GM12878 (cell line): Measurements from ENCODE around the gene COTL1. TPM values are rescaled to one million over a fixed set of nuclear protein-coding genes. Genes with fewer than 3 reads are reported as not detected.

Experiments
- ATAC-seq: fragments of 200-7000 bp; cut with Tn5 transposase; 3 replicates; pipeline ENCODE4 v1.9.1; 2020; ENCODE audit warnings: mild to moderate bottlenecking, moderate library complexity
- BruUV-seq: library from RNA; stranded (reverse); fragments of 400-500 nt; replicated peaks from 2 replicates; lab custom pipeline; 2021; lab: Mats Ljungman, UMichigan
- CTCF ChIA-PET: fragments of 300-600 bp; sonication (Branson Sonifier 250); formaldehyde crosslinking; extraction: SDS; loops from one replicate; lab custom pipeline; 2021; ENCODE audit warnings: inconsistent platforms; lab: Yijun Ruan, JAX
- POLR2A ChIA-PET: fragments of 350-600 bp; formaldehyde crosslinking; extraction: SDS; loops from one replicate; lab custom pipeline; 2021; ENCODE audit warnings: inconsistent platforms; lab: Charles Lee
- RAD21 ChIA-PET: fragments of 300-600 bp; sonication (Branson Sonifier 250); formaldehyde crosslinking; loops from one replicate; lab custom pipeline; 2023; ENCODE audit warnings: antibody characterized with exemption; ENCODE audit not compliant: unreplicated experiment; lab: Charles Lee
- SMC1A ChIA-PET: fragments of 300-600 bp; sonication (Branson Sonifier 250); formaldehyde crosslinking; loops from one replicate; lab custom pipeline; 2023; ENCODE audit not compliant: unreplicated experiment, uncharacterized antibody; lab: Charles Lee
- DNase-seq: peaks from one replicate; pipeline ENCODE4 v3.0.0-alpha.2; 2011; ENCODE audit warnings: low read depth, low spot score
- FAIRE-seq: peaks from 3 replicates; lab custom pipeline; 2011; peaks lifted over from hg19 to GRCh38; lab: Jason Lieb, UNC
- H2AFZ ChIP-seq: 2 replicates; pipeline ENCODE4 v1.6.0; 2011; ENCODE audit warnings: low read depth, low read length, control low read depth; ENCODE audit not compliant: control insufficient read depth
- H3K27ac ChIP-seq: 2 replicates; pipeline ENCODE4 v1.5.1; 2011; ENCODE audit warnings: control low read depth; ENCODE audit not compliant: control insufficient read depth, insufficient read depth
- H3K27me3 ChIP-seq, 2 experiments: replicated peaks in 1 of 2; 2 replicates each; pipeline versions ENCODE4 v1.6.0 to v1.6.1; 2011; ENCODE audit warnings: low read length in 1 of 2; ENCODE audit not compliant: control insufficient read depth in 2 of 2, insufficient read depth in 2 of 2
- H3K36me3 ChIP-seq, 2 experiments: 2 replicates each; pipeline ENCODE4 v1.5.1; 2011; ENCODE audit warnings: low read length in 1 of 2; ENCODE audit not compliant: control insufficient read depth in 2 of 2, insufficient read depth in 2 of 2
- H3K4me1 ChIP-seq: 2 replicates; pipeline ENCODE4 v1.6.1; 2011; ENCODE audit warnings: mild to moderate bottlenecking, low read length, moderate library complexity, mixed read lengths; ENCODE audit not compliant: control insufficient read depth, insufficient read depth
- H3K4me2 ChIP-seq: 2 replicates; pipeline ENCODE4 v1.6.0; 2011; ENCODE audit warnings: control low read depth; ENCODE audit not compliant: control insufficient read depth, insufficient read depth
- H3K4me3 ChIP-seq: fragments of 200-600 bp; sonication (generic); 2 replicates; pipeline ENCODE4 v1.5.1; 2016
- H3K79me2 ChIP-seq: 2 replicates; pipeline ENCODE4 v1.6.0; 2011; ENCODE audit warnings: low read length; ENCODE audit not compliant: control insufficient read depth, insufficient read depth
- H3K9ac ChIP-seq: 2 replicates; pipeline ENCODE4 v1.8.0; 2011; ENCODE audit warnings: low read length, control low read depth, mixed read lengths; ENCODE audit not compliant: control insufficient read depth, insufficient read depth
- H3K9me3 ChIP-seq: replicated peaks from 3 replicates; pipeline ENCODE4 v1.5.1; 2011; ENCODE audit warnings: mild to moderate bottlenecking, low read length; ENCODE audit not compliant: control insufficient read depth, insufficient read depth
- H4K20me1 ChIP-seq: 2 replicates; pipeline ENCODE4 v1.6.0; 2011; ENCODE audit not compliant: control insufficient read depth, insufficient read depth
- IKZF1 ChIP-seq: fragments of 450-650 bp; conservative IDR thresholded peaks from 2 replicates; pipeline ENCODE4 v1.6.1; 2017; ENCODE audit warnings: antibody characterized with exemption, mild to moderate bottlenecking
- IKZF2 ChIP-seq, 2 experiments: fragments of 450-650 bp; IDR thresholded peaks; 2 replicates each; pipeline ENCODE4 v1.6.1; 2017; ENCODE audit warnings: mild to moderate bottlenecking in 2 of 2, moderate library complexity in 2 of 2
- NR2C2 ChIP-seq: IDR thresholded peaks from 2 replicates; pipeline ENCODE4 v1.6.1; 2011; ENCODE audit warnings: borderline replicate concordance, low read depth; ENCODE audit not compliant: control insufficient read depth, insufficient read length
- PKNOX1 ChIP-seq: fragments of 450-650 bp; IDR thresholded peaks from 2 replicates; pipeline ENCODE4 v1.6.1; 2016; ENCODE audit warnings: mild to moderate bottlenecking
- POLR2A ChIP-seq: IDR thresholded peaks from 2 replicates; pipeline ENCODE4 v1.6.1; 2011; ENCODE audit warnings: low read depth, mild to moderate bottlenecking, low read length
- SUPT20H ChIP-seq: IDR thresholded peaks from 2 replicates; pipeline ENCODE4 v1.6.1; 2011; ENCODE audit warnings: low read depth, mild to moderate bottlenecking, low read length, moderate library complexity, borderline replicate concordance; ENCODE audit not compliant: control insufficient read depth
- WGBS: methylation state at CpG from one replicate; pipeline ENCODE4 v1.1.6; 2016; ENCODE audit warnings: low lambda C conversion rate; ENCODE audit not compliant: insufficient replicate concordance, insufficient coverage; ENCODE audit errors: missing lambda C conversion rate; 5-methylcytosine and 5-hydroxymethylcytosine counted together
- in situ Hi-C: fragments of 300-500 bp; cut with MboI; formaldehyde crosslinking; loops from 9 replicates; pipeline ENCODE4 v1.14.3; 2018; ENCODE audit warnings: mixed read lengths
- intact Hi-C: fragments of 100-400 bp; cut with micrococcal nuclease; formaldehyde crosslinking; loops from one replicate; pipeline ENCODE4 v1.14.2; 2022; ENCODE audit not compliant: unreplicated experiment
- polyA plus RNA-seq, 11 experiments: library from polyadenylated mRNA; depleted of rRNA in 4 of 11; unstranded in 6 of 11; stranded (reverse) in 5 of 11; fragments of >200 nt; fragmentation: Nextera tagmentation in 4 of 11; fragmentation: Illumina TruSeq in 1 of 11; extraction: Ambion mirVana in 4 of 11; extraction: Trizol in 1 of 11; gene quantifications; 1 replicate in 1 of 11; 2 replicates in 10 of 11; pipeline versions ENCODE4 v1.2.1 to v1.2.3, GENCODE V29; 2011 to 2016; ENCODE audit warnings: inconsistent platforms in 2 of 11, missing spikeins in 2 of 11, low read depth in 1 of 11
- total RNA-seq, 4 experiments: library from RNA; depleted of rRNA in 3 of 4; stranded (reverse); fragments of >200 nt in 3 of 4; fragmentation: Illumina TruSeq in 1 of 4; extraction: Trizol in 1 of 4; gene quantifications; 2 replicates each; pipeline versions ENCODE4 v1.2.1 to v1.2.3, GENCODE V29; 2013 to 2021

Gene COTL1
- total and polyA plus RNA-seq, 10 of the 15 experiments (the other 5 are each of a cell fraction or from before 2014, with no cell fraction given), result 140 to 894 (median 330) TPM

- H3K4me1 ChIP-seq, result peaks cover 14% of the 10 kb centered on the region
- H3K9ac ChIP-seq, result no peak overlapping the region
Observed at GRCh38 chr16:84572096-84572495, 45.8 kb downstream of the COTL1 start.

GRCh38 chr16:84571506-84571905 is 46.4 kb downstream of the COTL1 start:
- Histone ChIP-seq H3K9ac (no peak overlapping the region), H3K4me2 (no peak overlapping the region), H4K20me1 (no peaks in the 10 kb centered on the region), H3K4me3 (no peak overlapping the region), H2AFZ (no peak overlapping the region), H3K27ac (no peak overlapping the region), H3K4me1 (peaks cover 8% of the 10 kb centered on the region), H3K27me3 (no peaks in the 10 kb centered on the region), H3K9me3 (peaks cover 10% of the 10 kb centered on the region; the same call in 2 of the 3 replicates), H3K36me3 (peaks cover 40 to 48% of the 10 kb centered on the region in 2 experiments), H3K79me2 (peaks cover 63% of the 10 kb centered on the region)
- BruUV-seq, result no TSS peak
- no peak for TF ChIP-seq SUPT20H
- no peak for TF ChIP-seq NR2C2
- peak; percentile 34; the same call in 1 of the 2 replicates for TF ChIP-seq POLR2A
- TF ChIP-seq IKZF1, result no peak
- TF ChIP-seq PKNOX1, result no peak
- DNase-seq (no peak), ATAC-seq (no peak), FAIRE-seq (no peak)
- SMC1A ChIA-PET, result no interaction called here
- in situ Hi-C loops, result no loop called here
- RAD21 ChIA-PET, result no interaction called here
- CTCF ChIA-PET, result no interaction called here
- POLR2A ChIA-PET, result no interaction called here
- WGBS, result over 99% methylated on average over 13 of the region's 13 CpGs
- intact Hi-C loops, result no loop called here

More at GRCh38 chr16:84572096-84572495, 45.8 kb downstream of the COTL1 start:
- BruUV-seq, result no TSS peak
- peaks cover 69% of the 10 kb centered on the region for H3K79me2 ChIP-seq
- TF ChIP-seq POLR2A, result peak; percentile 9; the same call in 1 of the 2 replicates
- TF ChIP-seq IKZF2 (IDR thresholded peaks at IDR 0.05), result no peak
- 54% methylated on average over 5 of the region's 5 CpGs for WGBS
- H3K27ac ChIP-seq, result no peak overlapping the region
- H3K9me3 ChIP-seq, result peaks cover 10% of the 10 kb centered on the region; the same call in 2 of the 3 replicates
- intact Hi-C loops (no loop called here), in situ Hi-C loops (no loop called here)
- ChIA-PET SMC1A (no interaction called here), POLR2A (no interaction called here), RAD21 (no interaction called here), CTCF (no interaction called here)
- no peak for ATAC-seq
- H3K36me3 ChIP-seq, result peaks cover 34 to 45% of the 10 kb centered on the region in 2 experiments
- no peak for DNase-seq
- no peaks in the 10 kb centered on the region for H3K27me3 ChIP-seq
- H2AFZ ChIP-seq, result no peak overlapping the region
- no peak for FAIRE-seq
- H3K4me3 ChIP-seq, result no peak overlapping the region
- H4K20me1 ChIP-seq, result no peaks in the 10 kb centered on the region
- H3K4me2 ChIP-seq, result no peak overlapping the region
